ENCODE data around the gene FNDC11. TPM values are rescaled to one million over a fixed set of nuclear protein-coding genes. Genes with fewer than 3 reads are reported as not detected.

The FNDC11 gene
- total and polyA plus RNA-seq, 4 donors = under 0.01 to 0.01 TPM; not detected in 2

DNA sequence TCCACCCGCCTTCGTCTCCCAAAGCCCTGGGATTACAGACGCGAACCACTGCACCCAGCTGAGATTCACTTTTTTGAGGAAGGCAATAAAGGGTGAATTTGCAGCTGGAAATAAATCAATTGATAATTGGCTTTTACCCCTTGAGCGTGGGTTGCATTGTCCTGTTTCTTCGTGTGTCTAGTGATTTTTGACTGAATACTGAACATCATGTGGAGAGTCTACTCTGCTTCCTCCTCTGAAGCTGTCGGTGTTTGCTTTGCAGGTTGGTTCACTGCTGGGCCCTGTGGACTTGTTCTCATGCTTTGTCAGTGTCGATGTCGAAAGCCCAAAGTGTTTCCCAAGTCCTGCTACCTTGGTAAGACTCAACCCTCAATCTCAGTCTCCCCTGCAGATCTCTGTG is 49.3 kb upstream of the FNDC11 start (continued):
- no peak for TF ChIP-seq ATF3 (IDR thresholded peaks at IDR 0.05)
- no peak for TF ChIP-seq HNF4G (IDR thresholded peaks at IDR 0.05)

DNA sequence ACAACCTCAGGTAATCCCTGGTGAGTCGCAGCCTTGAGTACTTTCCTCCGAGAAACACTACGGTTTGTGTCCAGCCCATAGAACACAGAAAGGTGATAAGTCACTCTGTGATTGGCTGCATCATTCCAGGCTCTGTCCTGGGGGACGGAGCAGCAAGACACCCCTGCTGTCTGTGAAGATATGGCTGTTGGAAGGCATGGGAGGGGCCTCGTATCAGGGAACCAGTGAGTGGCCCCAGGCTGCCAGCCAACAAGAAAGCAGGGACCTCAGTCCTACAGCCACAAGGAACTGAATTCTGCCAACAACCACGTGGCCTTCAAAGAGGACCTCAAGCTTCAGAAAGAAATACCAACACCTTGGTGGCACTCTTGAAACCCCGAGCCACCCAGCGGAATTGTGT is 48.7 kb upstream of the FNDC11 start:
- 85% methylated on average over 8 of the region's 8 CpGs for WGBS
- H3K4me3 ChIP-seq (ENCODE audit: low read depth in 1 of 3, low read length in 3 of 3) = no peak overlapping the region
- no peak for DNase-seq (ENCODE audit: low spot score)
- no peaks in the 10 kb centered on the region for H3K36me3 ChIP-seq (ENCODE audit: control insufficient read depth in 4 of 4, insufficient read depth in 3 of 4, low read depth in 1 of 4, low read length in 3 of 4)
- TF ChIP-seq FOXA2 (IDR thresholded peaks at IDR 0.05) (no peak), EGR1 (IDR thresholded peaks at IDR 0.05; ENCODE audit: low read depth in 2 of 2) (no peak), GABPA (IDR thresholded peaks at IDR 0.05 in 1 of 2, conservative IDR thresholded peaks at IDR 0.05 in 1 of 2) (no peak), RXRA (IDR thresholded peaks at IDR 0.05) (no peak), HNF4G (IDR thresholded peaks at IDR 0.05) (no peak), NR2F2 (IDR thresholded peaks at IDR 0.05) (no peak), JUND (IDR thresholded peaks at IDR 0.05) (no peak)
- TF ChIP-seq, protein P1, sequence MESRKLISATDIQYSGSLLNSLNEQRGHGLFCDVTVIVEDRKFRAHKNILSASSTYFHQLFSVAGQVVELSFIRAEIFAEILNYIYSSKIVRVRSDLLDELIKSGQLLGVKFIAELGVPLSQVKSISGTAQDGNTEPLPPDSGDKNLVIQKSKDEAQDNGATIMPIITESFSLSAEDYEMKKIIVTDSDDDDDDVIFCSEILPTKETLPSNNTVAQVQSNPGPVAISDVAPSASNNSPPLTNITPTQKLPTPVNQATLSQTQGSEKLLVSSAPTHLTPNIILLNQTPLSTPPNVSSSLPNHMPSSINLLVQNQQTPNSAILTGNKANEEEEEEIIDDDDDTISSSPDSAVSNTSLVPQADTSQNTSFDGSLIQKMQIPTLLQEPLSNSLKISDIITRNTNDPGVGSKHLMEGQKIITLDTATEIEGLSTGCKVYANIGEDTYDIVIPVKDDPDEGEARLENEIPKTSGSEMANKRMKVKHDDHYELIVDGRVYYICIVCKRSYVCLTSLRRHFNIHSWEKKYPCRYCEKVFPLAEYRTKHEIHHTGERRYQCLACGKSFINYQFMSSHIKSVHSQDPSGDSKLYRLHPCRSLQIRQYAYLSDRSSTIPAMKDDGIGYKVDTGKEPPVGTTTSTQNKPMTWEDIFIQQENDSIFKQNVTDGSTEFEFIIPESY (IDR thresholded peaks at IDR 0.05) = no peak
- H3K9me3 ChIP-seq (ENCODE audit: control insufficient read depth in 4 of 4, low read length in 3 of 4) = peaks cover 0 to 6% (median 4%) of the 10 kb centered on the region in 4 donors
- no peak overlapping the region for H3K27ac ChIP-seq (ENCODE audit: low read depth in 1 of 2, low read length in 2 of 2)
- no peaks in the 10 kb centered on the region for H3K4me1 ChIP-seq (ENCODE audit: control insufficient read depth in 4 of 4, insufficient read depth in 4 of 4, low read length in 3 of 4)
- peaks cover 0 to 3% (median 0%) of the 10 kb centered on the region in 4 donors for H3K27me3 ChIP-seq (ENCODE audit: control insufficient read depth in 4 of 4, insufficient read depth in 4 of 4, low read length in 3 of 4)
- no peak overlapping the region for H3K9ac ChIP-seq (ENCODE audit: low read depth in 1 of 2, low read length in 2 of 2)

DNA sequence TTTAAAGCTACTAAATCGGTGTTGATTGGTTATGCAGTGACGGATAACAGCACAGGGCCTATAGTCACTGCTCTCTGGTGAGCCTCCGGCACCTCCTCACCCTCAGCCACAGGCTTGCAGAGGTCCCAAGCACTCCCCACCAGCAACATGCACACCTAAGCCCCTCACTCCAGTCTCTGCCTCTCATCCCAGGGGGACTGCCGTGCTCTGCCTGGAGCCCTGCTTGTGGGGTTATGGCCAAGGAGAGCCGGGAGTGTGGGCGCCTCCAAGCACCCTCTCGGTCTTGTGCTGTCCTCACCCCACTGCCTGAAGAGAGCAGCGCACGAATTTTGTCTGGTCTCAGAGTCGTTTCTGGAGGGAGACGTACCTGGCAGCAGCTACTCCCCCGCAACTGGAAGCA is 48.2 kb upstream of the FNDC11 start:
- no peak for TF ChIP-seq TAF1 (conservative IDR thresholded peaks at IDR 0.05)
- TF ChIP-seq NR2F2 (IDR thresholded peaks at IDR 0.05) = no peak
- no peak for TF ChIP-seq JUND (IDR thresholded peaks at IDR 0.05)
- no peak for TF ChIP-seq HNF4A (conservative IDR thresholded peaks at IDR 0.05)
- TF ChIP-seq GABPA (IDR thresholded peaks at IDR 0.05 in 1 of 2, conservative IDR thresholded peaks at IDR 0.05 in 1 of 2) = no peak
- no peak for TF ChIP-seq RAD21 (IDR thresholded peaks at IDR 0.05)
- DNase-seq (ENCODE audit: low spot score) = no peak
- 88% methylated on average over 12 of the region's 12 CpGs for WGBS

GRCh38 chr20:63507083-63507743 is 46.7 kb upstream of the FNDC11 start:
- Histone ChIP-seq H3K4me3 (ENCODE audit: low read depth in 1 of 3, low read length in 3 of 3) (no peak overlapping the region), H3K9ac (ENCODE audit: low read depth in 1 of 2, low read length in 2 of 2) (no peak overlapping the region), H3K27me3 (ENCODE audit: control insufficient read depth in 4 of 4, insufficient read depth in 4 of 4, low read length in 3 of 4) (peaks cover 0 to 3% (median under 1%) of the 10 kb centered on the region in 4 donors), H3K36me3 (ENCODE audit: control insufficient read depth in 4 of 4, insufficient read depth in 3 of 4, low read depth in 1 of 4, low read length in 3 of 4) (no peaks in the 10 kb centered on the region), H3K27ac (ENCODE audit: low read depth in 1 of 2, low read length in 2 of 2) (no peak overlapping the region), H3K4me1 (ENCODE audit: control insufficient read depth in 4 of 4, insufficient read depth in 4 of 4, low read length in 3 of 4) (no peaks in the 10 kb centered on the region), H3K9me3 (ENCODE audit: control insufficient read depth in 4 of 4, low read length in 3 of 4) (peaks cover 0 to 6% (median 4%) of the 10 kb centered on the region in 4 donors)
- DNase-seq (ENCODE audit: low spot score) = no peak
- WGBS = 90% methylated on average over 30 of the region's 30 CpGs
- TF ChIP-seq MAX (IDR thresholded peaks at IDR 0.05) = no peak
- no peak for TF ChIP-seq RAD21 (IDR thresholded peaks at IDR 0.05)
- no peak for TF ChIP-seq RXRA (IDR thresholded peaks at IDR 0.05)
- TF ChIP-seq, protein P2, sequence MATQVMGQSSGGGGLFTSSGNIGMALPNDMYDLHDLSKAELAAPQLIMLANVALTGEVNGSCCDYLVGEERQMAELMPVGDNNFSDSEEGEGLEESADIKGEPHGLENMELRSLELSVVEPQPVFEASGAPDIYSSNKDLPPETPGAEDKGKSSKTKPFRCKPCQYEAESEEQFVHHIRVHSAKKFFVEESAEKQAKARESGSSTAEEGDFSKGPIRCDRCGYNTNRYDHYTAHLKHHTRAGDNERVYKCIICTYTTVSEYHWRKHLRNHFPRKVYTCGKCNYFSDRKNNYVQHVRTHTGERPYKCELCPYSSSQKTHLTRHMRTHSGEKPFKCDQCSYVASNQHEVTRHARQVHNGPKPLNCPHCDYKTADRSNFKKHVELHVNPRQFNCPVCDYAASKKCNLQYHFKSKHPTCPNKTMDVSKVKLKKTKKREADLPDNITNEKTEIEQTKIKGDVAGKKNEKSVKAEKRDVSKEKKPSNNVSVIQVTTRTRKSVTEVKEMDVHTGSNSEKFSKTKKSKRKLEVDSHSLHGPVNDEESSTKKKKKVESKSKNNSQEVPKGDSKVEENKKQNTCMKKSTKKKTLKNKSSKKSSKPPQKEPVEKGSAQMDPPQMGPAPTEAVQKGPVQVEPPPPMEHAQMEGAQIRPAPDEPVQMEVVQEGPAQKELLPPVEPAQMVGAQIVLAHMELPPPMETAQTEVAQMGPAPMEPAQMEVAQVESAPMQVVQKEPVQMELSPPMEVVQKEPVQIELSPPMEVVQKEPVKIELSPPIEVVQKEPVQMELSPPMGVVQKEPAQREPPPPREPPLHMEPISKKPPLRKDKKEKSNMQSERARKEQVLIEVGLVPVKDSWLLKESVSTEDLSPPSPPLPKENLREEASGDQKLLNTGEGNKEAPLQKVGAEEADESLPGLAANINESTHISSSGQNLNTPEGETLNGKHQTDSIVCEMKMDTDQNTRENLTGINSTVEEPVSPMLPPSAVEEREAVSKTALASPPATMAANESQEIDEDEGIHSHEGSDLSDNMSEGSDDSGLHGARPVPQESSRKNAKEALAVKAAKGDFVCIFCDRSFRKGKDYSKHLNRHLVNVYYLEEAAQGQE (IDR thresholded peaks at IDR 0.05) = no peak
- TF ChIP-seq SP1 (IDR thresholded peaks at IDR 0.05) = no peak
- TF ChIP-seq TAF1 (conservative IDR thresholded peaks at IDR 0.05) = no peak
- TF ChIP-seq HNF4G (IDR thresholded peaks at IDR 0.05) = no peak
- no peak for TF ChIP-seq EGR1 (IDR thresholded peaks at IDR 0.05; ENCODE audit: low read depth in 2 of 2)
- TF ChIP-seq NR2F2 (IDR thresholded peaks at IDR 0.05) = no peak
- TF ChIP-seq, protein P1 (IDR thresholded peaks at IDR 0.05) = no peak
- no peak for TF ChIP-seq FOXA1 (IDR thresholded peaks at IDR 0.05)
- no peak for TF ChIP-seq GABPA (IDR thresholded peaks at IDR 0.05 in 1 of 2, conservative IDR thresholded peaks at IDR 0.05 in 1 of 2)
- no peak for TF ChIP-seq ATF3 (IDR thresholded peaks at IDR 0.05)
- no peak for TF ChIP-seq HNF4A (conservative IDR thresholded peaks at IDR 0.05)

More for the DNA sequence above, 48.2 kb upstream of the FNDC11 start:
- Histone ChIP-seq H3K4me1 (ENCODE audit: control insufficient read depth in 4 of 4, insufficient read depth in 4 of 4, low read length in 3 of 4) (no peaks in the 10 kb centered on the region), H3K27ac (ENCODE audit: low read depth in 1 of 2, low read length in 2 of 2) (no peak overlapping the region), H3K9ac (ENCODE audit: low read depth in 1 of 2, low read length in 2 of 2) (no peak overlapping the region), H3K36me3 (ENCODE audit: control insufficient read depth in 4 of 4, insufficient read depth in 3 of 4, low read depth in 1 of 4, low read length in 3 of 4) (no peaks in the 10 kb centered on the region), H3K27me3 (ENCODE audit: control insufficient read depth in 4 of 4, insufficient read depth in 4 of 4, low read length in 3 of 4) (peaks cover 0 to 3% (median 0%) of the 10 kb centered on the region in 4 donors), H3K9me3 (ENCODE audit: control insufficient read depth in 4 of 4, low read length in 3 of 4) (peaks cover 0 to 6% (median 4%) of the 10 kb centered on the region in 4 donors), H3K4me3 (ENCODE audit: low read depth in 1 of 3, low read length in 3 of 3) (no peak overlapping the region)

Data from liver (tissue), 9 donors.